ENCODE results near the gene CCNF.
A peak's percentile ranks its signal among the peaks of the same experiment; 100 is the strongest.
"Not testable (repeated sequence)": the region's sequence is repeated elsewhere in the genome, so short reads cannot be mapped to it uniquely, and the experiment has no call there.

The CCNF gene

DNA sequence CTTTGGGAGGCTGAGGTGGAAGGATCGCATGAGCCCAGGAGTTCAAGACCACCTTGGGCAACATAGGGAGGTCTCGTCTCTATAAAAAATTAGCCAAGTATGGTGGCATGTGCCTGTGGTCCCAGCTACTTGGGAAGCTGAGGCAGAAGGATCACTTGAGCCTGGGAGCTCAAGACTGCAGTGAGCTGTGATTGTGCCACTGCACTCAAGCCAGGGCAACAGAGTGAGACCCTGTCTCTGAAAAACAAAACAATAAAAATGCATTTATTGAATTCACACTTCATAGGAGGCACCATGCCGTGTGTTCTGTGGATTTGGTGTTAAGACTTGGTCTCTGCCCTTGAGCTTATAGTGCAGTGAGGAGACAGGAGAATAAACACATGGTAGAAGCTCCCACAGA, 48.1 kb downstream of the CCNF start:
- TF ChIP-seq, protein P1, sequence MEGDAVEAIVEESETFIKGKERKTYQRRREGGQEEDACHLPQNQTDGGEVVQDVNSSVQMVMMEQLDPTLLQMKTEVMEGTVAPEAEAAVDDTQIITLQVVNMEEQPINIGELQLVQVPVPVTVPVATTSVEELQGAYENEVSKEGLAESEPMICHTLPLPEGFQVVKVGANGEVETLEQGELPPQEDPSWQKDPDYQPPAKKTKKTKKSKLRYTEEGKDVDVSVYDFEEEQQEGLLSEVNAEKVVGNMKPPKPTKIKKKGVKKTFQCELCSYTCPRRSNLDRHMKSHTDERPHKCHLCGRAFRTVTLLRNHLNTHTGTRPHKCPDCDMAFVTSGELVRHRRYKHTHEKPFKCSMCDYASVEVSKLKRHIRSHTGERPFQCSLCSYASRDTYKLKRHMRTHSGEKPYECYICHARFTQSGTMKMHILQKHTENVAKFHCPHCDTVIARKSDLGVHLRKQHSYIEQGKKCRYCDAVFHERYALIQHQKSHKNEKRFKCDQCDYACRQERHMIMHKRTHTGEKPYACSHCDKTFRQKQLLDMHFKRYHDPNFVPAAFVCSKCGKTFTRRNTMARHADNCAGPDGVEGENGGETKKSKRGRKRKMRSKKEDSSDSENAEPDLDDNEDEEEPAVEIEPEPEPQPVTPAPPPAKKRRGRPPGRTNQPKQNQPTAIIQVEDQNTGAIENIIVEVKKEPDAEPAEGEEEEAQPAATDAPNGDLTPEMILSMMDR (conservative IDR thresholded peaks at IDR 0.05; ENCODE audit: low read length), result no peak
- DNase-seq (ENCODE audit: low read depth), result no peak
- no peak overlapping the region for H3K4me3 ChIP-seq (ENCODE audit: low read length)

DNA sequence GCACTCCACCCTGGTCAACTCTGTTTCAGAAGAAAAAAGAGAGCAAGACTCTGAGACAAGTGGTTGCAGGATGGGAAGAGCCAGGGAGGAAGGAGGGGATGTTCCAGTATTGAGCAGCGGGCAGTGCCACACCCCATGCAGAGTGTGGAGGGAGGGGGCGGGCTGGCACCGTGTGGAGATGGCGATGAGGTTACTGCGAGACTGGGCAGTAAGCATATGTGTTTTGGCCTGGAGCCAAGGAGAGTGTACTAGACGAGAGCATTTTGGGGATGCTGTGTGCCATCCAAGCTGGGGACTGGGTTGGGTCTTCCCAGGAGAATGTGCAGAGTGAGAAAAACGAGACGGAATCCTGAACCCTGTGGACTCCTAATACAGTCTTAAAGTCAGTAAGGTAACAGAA, 49.0 kb downstream of the CCNF start:
- DNase-seq (ENCODE audit: low read depth), result no peak
- TF ChIP-seq, protein P1 (conservative IDR thresholded peaks at IDR 0.05; ENCODE audit: low read length), result no peak
- no peak overlapping the region for H3K4me3 ChIP-seq (ENCODE audit: low read length)

DNA sequence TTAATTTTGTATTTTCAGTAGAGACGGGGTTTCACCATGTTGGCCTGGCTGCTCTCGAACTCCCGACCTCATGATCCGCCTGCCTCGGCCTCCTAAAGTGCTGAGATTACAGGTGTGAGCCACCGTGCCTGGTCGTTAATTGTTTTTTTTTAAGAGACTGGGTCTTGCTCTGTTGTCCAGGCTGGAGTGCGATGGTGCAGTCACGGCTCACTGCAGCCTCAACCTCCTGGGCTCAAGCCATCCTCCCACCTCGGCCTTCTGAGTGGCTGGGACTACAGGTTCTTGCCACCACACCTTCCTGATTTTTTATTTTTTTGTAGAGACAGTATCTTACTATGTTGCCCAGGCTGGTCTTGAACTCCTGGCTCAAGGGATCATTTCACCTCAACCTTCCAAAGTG, 50.7 kb downstream of the CCNF start:
- H3K4me3 ChIP-seq (ENCODE audit: low read length); DNase-seq (ENCODE audit: low read depth): not testable (repeated sequence)

DNA sequence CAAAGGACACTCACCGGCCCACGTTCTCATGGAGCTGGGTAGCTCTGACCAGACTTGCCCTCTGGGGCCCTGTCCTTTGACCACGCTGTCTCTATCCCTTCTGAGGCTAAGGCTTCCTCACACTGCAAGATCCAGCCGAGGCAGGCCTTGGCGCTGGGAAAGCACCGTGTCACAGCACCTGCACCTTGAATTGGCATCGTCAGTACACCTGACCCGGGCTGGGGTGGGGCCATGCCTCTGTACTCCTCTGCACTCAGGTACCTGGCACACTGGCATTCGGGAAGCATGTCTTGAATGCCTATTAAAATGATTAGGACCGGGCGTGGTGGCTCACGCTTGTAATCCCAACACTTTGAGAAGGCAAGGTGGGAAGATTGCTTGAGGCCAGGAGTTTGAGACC, 51.7 kb downstream of the CCNF start:
- H3K4me3 ChIP-seq (ENCODE audit: low read length), result no peak overlapping the region
- no peak for DNase-seq (ENCODE audit: low read depth)
- TF ChIP-seq, protein P1 (conservative IDR thresholded peaks at IDR 0.05; ENCODE audit: low read length), result no peak

DNA sequence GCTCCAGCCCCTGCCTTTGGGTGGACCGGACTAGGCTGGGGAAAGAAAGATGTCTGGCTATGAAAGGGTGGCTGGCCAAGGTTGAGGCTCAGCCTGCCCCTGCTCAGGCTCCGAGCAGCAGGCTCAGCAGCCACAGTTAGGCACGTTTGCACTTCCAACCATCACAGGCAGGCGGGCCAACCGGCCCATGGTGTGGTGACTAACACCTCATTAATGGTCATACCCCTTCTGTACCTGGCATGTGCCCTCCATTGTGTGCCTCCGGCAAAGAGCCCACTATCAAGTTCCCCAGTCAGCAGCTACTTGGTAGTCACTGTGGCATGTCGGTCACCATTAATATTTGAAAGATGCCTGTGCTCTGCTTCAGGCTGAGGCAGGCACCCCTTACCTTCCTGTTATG, 52.4 kb downstream of the CCNF start:
- TF ChIP-seq, protein P1 (conservative IDR thresholded peaks at IDR 0.05; ENCODE audit: low read length), result no peak
- no peak for DNase-seq (ENCODE audit: low read depth)
- no peak overlapping the region for H3K4me3 ChIP-seq (ENCODE audit: low read length)

DNA sequence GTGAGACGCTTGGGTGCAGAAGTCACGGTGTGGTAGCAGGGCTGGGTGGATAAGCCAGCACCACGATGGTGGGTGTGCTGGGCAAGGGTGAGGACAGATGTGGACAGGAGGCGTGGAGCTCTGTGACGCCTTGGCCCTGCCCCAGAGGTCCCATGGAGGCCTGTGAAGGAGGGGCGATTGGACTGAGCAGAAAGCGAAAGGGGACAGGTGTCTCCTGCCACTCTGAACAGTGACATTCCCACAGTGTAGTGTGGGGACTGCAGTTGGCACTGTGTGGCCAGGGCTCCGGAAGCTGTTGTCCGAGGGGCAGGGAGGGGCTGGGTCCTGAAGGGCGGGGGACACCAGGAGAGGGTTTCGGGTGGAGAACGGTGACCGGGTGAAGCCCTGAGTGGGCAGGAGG, 53.0 kb downstream of the CCNF start:
- TF ChIP-seq, protein P1 (conservative IDR thresholded peaks at IDR 0.05; ENCODE audit: low read length), result no peak
- no peak for DNase-seq (ENCODE audit: low read depth)
- H3K4me3 ChIP-seq (ENCODE audit: low read length), result peak overlapping the region; percentile 41

DNA sequence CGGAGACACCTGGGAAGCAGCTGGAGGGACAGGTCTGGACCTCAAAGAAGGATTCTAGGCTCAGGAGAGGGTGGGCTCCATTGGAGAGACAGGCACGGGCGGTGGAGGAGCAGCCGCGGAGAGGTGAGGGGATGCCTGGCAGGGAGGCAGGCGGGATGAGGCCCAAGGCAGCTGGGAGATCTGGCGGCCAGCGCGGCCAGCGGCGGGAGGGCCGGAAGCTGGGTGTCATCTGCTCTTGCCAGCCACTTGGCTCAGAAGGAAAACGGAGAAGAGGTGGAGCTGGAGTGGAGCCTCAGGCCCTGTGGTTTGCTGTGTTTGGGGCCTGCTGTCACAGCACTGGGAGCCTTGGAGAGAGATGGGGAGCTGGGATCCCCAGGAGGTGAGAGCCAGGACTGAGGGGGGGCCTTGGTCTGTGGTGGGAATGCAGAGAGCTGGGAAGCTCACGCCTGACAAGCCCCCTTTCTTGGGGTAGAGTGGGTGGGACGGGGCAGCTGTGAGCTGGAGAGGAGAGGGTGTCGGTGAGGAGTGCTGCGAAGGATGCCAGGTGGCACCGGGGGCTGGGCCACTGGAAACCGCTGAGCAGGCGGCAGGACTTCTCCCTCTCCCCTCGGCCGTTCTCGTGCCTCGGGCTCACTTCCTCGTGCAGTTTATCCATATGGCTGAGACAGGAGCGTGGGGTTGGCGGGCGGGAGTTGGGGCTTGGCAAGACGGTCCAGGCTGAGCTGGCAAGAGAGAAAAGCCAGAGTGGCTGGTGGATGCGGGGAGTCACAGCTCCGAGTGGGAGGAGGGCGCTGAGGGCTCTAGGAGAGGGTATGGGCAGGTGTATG, 53.7 kb downstream of the CCNF start:
- H3K4me3 ChIP-seq (ENCODE audit: low read length), result peak overlapping the region; percentile 59
- TF ChIP-seq, protein P1 (conservative IDR thresholded peaks at IDR 0.05; ENCODE audit: low read length), result no peak
- peak; percentile 82 for DNase-seq (ENCODE audit: low read depth)
